Activated CD4-positive, alpha-beta T cell treated with anti-CD3 and anti-CD28 coated beads for 1 hour (primary cell): ENCODE results near the gene LRFN2.
A peak's percentile ranks its signal among the peaks of the same experiment; 100 is the strongest.

Experiments
- DNase-seq: peaks from one replicate; pipeline ENCODE4 v3.0.0-alpha.2; 2020

LRFN2 gene

DNA sequence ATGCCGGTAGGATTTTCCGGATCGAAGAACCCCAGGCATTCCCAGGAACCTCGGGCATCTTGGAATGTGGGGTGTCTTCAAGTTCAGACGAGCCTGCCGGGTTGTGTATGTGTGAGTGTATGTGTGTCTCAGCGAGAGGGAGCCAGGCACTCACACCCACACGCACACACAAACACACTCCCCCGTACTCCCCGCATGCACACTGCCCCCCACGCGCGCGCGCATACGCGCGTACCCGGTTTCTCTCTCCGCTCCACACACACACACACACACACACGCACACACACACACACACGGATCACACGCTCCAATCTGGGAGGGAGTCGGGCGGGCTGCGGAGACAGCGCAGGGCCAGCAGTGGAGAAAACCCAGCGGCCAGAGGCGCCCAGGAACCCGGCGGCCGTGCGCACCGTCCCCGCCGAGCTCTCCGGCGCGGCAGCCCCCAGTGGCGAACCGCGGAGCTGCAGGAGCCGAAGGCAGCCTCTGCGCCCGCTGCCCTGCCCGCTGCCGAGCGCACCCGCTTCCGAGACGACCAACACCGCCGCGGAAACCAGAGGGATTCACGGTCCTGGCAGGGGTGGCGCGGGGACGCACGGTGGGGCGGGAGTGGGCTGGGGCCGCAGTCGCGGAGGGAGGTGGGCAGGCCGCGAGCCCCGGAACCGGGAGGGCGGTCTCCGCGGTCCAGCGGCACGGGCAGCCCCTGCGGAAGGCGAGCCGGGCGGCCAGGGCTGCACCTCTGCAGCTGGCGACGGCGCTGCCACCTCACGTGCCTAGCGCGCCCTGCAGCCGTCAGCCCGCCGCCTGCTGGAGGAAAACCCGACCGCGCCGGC, at the start of gene LRFN2:
Gene LRFN2 (minus strand): TSS at position 125 of the 830 bp plus-strand sequence.
- DNase-seq, result peak; percentile 39

DNA sequence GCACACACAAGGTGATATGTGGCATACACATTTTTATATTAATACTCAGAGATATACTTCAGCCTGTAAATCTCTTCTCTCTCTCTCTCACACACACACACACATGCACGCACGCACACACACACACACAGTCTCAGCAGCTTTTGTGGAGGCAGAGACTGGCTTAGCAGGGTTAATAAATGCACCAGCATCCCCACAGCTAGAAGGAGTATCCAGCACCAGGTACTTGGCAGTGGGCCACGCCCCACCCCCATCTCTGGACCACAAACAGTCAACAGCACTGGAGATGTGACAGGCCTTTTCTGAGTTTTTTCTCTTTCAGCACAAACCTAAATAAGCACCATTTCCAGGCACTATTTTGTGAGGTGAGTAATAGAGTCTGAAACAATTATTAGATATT, 47.3 kb upstream of the LRFN2 start:
- DNase-seq, result no peak

DNA sequence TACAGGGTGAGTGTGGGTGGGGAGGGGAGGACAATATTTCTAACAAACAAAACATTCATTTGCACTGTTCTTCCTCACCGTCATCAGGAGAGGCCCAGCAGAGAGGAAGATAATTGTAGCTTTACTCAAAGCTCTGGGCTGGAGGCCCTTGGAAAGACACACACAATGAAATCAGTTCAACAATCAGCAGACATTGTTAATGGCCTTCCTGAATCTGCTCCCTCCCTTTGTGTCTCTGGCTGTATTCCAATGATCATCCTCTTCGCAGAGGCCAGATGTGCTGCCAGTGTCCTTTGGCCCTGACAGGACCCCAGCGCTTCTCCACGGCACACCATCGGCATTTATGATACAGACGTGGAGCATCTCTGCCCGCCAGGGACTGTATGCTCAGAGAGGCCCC, 44.6 kb upstream of the LRFN2 start:
- no peak for DNase-seq

DNA sequence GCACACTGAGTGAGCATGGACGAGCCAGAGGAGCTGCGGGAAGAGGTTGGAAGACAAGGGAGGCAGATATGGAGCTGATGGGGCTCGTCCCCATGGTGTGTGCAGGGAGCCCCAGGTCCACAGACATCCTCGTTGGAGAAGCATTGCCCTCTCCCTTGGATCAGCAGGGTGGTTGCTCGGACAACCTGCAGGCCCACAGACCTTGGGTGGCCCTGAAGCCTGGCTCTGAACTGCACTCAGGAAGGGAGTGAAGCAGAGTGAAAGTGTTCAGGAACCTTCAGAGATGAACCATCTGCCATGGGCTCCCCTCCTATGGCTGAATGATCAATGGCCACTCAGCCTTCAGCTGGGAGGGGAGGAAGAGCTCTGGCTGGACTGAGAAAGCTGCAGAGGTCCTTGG, 43.3 kb upstream of the LRFN2 start:
- DNase-seq, result no peak

DNA sequence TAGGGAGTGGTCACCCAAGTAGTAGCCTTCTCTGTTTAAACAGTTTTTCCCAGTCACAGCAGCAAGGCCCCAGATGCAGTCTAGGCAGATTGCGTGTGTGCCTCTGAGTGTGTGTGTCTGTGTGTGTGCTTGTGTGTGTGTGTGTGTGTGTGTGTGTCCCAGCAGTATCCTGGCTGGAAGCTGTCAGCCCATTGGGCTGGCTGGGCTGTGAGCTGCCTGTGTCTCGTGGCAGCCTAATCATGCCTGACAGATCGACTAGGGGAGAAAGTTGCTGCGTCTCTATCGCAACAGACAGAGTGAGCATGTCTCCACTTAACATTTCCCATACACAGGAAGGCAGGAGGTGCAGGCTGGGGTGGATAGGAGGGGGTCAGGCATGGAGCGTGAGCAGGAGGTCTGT, 42.9 kb upstream of the LRFN2 start:
- no peak for DNase-seq

DNA sequence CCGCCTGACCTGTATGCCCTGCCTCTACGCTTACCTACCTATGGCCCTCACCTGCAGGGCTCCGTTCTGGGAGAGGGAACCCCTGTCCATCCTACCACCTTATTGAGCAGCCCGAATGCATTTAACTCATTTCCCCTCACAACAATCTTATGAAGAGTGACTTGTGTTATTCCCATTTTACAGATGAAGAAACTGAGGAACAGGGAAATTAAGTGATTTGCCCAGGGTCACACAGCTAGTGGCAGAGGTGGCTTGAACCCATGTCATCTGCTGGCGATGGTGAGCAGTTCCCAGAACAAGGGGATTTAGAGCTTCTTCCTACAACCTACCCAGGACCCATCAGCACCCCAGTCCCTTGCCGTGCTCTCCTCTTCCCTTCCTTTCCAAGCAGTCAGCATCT, 42.3 kb upstream of the LRFN2 start:
- no peak for DNase-seq

DNA sequence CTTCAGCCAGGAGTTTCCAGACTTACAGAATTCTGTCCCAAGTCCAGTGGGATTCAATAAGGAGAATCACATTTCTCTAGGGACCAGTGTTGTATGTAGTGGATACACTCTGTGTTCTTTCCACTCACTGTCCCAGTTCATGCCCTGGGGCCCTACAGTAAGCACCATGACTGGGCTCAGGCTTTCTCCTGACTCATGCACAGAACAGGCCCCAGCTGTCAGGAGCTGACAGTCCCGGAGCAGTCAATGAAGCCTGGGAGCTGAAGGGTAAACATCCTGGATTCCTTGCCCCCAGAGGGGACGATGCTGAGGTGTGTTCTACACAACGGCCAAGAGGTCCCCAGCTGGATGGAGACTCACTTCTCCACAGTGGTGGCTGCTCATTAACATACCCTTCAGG, 40.2 kb upstream of the LRFN2 start:
- DNase-seq, result no peak

DNA sequence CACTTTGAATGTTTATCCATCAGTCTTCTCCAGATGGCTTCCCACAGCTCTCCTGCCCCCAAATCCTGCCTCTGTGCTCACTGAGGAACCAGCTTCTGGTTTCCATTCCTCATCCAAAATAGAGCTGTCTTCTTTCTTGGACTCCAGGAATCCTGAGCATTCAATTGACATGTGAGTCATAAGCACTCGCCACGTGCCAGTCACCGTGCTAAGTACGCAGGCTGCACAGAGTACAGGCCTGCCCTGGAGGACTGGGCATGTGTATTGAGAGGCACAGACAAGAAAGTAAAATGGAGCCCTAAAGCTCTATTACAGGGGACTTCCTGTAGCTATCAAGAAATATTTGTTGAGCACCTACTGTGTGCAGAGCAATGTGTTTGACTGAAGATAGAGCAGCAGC, 39.7 kb upstream of the LRFN2 start:
- DNase-seq, result no peak

DNA sequence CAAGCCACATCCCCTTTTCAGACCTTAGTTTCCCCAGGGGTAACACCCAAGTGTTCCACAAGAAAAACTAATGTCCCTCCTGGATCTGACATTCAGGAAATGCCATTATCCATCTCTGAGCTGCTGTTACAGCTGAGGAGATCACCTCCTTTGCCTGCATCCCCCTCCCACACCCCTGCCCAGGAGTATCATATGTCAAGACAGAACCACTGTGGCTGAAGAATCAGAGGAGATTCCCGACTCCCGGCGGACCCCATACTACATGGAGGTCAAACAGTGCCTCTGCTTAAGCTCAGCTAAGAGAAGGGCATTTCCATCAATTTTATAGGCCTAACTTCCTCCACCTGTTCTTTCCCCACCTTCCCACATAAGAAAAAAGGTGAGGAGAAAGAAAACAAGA, 36.8 kb upstream of the LRFN2 start:
- no peak for DNase-seq

DNA sequence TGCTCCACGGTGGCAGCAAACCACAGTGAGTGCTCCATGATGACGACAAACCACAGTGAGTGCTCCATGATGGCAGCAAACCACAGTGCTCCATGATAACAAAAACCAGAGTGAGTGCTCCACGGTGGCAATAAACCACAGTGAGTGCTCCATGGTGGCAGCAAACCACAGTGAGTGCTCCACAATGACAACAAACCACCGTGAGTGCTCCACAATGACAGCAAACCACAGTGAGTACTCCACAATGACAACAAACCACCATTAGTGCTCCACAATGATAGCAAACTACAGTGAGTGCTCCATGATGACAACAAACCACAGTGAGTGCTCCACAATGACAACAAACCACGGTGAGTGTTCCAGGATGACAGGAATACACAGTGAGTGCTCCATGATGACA, 36.0 kb upstream of the LRFN2 start:
- no peak for DNase-seq

DNA sequence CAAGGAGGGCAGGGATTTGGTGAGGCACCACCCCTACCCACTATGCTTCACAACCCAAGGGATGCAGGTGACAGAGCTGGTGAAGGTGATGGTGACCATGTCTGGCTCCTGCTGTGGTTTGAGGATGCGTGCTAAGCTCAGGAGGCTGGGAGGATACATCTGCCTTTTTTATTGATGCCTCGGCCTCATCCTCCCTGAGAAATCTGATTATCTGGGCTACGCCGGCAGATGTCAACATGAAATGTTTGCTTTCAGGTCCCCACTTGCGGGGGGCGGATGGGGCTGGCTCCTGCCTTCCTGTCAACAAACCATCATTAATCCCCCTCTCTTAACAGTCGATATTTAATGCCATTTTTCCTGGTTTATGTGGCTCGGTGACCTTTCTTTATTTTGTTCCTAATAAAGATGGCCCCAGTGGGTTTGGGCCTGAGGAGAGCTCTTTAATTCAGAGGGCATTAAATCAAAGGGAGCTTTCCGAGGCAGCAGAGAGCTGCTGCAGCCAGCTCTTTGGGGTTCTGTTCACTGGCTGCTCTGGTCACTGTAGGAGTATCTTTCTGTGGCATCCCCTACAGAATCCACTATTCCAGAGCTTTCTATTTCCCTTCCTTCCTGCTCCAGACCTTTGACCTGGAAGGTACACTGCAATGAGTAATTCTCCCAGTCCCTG, 33.5 kb upstream of the LRFN2 start:
- DNase-seq, result no peak

DNA sequence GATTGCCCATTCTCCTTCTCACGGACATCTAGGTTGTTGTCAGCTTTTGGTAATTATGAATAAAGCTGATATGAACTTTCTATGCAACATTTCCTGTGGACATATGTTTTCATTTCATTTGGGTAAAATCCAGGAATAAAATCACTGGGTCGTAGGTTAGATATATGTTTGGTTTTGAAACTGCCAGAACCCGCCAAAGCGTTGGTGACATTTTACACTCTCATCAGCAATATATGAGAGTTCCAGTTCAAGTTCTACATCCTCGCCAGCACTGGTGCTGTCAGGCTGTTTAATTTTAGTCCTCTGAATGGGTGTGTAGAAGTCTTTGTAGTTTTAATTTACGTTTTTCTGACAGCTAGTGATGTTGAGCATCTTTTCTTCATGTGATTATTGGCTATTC, 27.5 kb upstream of the LRFN2 start:
- no peak for DNase-seq

DNA sequence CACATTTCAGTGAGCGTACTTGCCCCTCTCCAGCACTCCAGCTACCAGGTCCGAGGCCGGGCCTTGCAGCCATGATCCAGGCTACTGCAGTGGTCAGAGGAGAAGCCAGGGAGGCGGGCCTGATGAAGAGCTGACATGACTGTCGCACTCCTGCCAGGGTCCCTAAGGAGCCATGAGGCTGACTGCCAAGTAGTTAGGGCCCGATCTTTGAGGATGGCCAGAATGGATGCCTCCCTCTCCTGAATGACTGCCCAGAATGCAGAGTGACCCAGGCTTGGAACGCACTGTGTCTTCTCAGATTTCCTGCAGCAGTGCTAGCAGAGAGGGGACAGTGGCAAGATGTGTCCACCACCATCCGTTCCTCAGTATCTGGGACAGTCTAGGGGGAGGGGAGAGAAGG, 24.7 kb upstream of the LRFN2 start:
- DNase-seq, result no peak

DNA sequence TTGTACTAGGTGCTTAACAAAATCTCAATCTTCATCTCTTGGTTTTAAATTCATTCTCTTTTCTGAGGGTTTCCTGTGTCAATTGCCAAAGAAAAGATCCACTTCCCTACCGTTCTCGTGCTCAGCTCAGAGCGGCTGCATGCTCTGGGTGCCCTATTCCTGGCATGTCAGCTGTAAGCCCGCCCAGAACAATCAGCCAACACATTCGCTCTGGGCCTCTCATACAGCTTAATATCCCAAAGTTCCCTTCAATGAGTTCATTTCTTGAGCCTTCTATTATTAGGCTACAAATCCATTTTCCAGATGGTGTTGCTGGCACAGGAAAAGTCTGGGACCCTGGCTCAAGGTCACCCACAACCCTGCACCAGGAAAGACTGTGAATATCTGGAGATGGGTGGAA, 24.3 kb upstream of the LRFN2 start:
- no peak for DNase-seq

DNA sequence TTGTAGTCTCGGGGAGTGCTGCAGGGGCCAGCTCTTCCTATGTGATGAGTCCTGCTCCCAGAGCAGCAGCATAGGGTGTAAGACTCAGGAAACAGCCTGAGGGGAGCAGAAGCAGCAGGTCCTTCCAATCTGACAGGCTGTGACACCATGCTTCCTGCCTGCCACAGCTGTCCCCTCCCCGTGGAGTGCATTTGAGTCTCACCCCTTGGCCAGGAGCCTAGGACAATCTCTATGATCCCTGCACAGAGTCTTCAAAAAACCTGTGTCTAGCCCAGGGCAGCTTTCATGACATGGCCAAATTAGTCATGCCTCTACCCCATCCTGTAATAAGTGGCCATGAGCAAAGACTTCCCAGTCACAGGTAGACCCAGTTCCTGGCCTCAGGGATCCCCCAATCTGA, 23.1 kb upstream of the LRFN2 start:
- DNase-seq, result no peak

DNA sequence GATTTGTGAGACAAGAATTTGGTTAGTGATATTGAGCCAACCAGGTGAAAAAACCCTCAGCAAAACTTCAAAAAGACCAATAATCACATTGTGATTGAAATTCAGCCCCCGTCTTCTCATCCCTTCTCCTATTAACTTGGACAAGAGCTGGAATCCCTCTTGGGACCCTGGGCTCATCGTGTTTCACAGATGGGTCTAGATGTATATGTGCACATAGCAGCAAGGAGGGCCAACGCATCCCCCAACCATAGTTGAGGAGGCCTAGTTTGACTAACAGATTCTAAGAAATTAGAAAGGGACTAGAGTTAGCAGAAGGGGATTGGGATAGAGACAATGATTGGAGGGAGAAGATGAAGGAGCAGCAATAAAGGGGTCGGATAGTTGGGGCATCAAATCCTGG, 19.8 kb upstream of the LRFN2 start:
- DNase-seq, result no peak

DNA sequence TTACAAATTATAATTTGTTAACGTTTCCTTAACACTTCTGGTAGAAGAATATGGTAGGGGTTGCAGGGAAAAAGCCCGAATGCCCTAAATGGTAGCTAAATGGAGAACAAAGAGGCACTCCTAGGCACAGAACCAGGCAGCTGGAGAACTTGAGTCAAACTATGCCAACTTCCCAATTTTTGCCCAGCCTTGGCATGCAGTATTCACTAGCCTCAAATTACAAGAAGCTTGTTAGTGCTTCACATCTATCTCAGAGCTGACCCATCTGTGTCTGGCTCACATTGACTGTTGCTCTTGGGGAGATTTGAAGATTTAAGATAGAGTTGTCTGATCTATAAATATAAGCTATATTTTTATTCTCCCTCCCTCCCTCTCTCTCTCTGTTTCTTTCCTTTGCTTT, 19.4 kb upstream of the LRFN2 start:
- no peak for DNase-seq

DNA sequence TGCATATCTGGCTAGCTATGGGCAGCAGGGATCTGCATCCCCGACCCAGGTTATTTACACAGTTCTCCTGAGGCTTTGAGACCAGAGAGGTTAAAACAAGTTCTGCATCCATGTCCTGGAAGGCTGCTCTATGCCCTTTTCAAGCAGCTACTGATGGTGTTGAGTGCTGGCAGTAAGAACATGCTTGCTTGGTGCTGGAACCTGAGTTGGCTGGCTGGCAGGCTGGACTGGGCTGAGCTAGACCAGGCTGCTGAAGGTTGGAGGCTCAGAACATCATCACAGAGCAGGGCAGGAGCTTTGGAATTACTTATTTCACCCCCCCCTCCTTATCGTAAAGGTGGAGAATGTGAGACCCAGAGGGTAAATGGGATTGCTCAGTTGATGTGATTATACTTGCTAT, 16.9 kb upstream of the LRFN2 start:
- DNase-seq, result no peak

DNA sequence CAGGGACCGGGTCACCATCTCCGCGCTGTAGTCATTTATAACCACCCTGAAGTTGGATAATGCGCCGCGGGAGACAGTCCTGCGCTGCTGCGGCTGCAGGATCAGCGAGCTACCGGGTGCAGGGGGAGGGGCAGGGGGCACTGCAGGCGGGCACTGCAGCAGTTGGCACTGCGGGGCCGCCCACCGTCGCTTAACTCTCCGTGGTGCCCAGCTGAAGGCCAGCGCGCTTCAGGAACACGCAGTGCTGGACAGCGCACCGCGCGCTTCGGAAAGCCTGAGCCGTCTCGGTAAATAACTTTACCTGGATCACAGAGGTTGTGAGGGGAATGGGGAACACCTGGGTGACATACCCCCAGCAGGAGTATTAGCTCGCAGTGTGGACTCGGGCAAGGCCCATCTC, 12.4 kb upstream of the LRFN2 start:
- no peak for DNase-seq

DNA sequence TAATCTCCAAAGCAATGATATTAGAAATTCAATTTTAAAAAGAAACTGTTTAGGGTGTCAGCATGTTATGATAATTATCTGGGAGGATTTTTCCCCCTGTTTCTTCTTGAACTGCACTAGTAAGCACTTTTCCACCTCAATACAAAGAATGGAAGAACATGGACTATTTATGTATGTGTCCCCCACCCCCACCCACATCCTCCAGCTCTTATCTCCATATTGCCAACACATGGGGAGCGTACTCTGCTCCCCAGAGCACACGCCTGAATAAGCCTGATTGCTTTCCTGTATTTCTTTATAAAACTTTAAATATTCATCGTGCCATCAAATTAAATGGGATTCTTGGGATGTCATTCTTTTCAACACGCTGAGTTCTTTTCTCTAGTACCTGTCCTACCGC, 11.4 kb upstream of the LRFN2 start:
- DNase-seq, result no peak

DNA sequence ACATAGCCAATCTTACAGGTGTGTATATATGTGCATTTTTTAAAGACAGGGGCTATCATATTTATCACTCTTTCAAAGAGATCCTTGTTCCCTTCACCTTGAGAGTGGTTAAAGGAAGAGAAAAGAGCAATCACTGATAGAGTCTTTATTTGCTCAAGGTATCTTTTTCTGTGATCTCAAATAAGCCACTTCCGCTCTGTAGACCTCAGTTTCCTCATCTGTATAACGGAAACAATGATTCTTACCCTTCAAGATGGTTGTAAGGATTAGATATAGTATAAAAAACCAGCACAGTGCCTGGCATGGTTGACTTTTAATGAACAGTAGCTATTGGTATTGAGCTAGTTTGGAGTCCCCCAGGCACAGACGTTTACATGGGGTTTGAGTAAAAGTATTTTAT, 10.1 kb upstream of the LRFN2 start:
- no peak for DNase-seq

DNA sequence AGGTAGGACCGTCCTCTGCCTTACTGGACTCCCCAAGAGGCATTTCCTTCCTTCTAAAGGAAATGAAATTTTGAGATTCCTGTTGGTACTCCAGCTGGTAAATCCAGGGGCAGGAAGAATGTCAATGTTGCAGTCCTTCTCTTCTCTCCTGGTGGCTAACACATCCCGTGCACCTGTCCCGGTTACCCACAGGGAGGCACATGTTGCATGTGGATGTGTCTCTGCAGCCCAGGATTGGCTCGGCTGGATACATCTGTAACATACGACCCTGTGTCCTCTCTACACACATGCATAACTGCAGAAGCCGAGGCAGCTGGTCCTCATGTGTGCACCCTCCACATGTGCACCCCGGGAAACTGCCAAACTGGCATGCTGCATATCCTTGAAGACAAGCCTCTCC, 1.3 kb upstream of the LRFN2 start:
- no peak for DNase-seq

DNA sequence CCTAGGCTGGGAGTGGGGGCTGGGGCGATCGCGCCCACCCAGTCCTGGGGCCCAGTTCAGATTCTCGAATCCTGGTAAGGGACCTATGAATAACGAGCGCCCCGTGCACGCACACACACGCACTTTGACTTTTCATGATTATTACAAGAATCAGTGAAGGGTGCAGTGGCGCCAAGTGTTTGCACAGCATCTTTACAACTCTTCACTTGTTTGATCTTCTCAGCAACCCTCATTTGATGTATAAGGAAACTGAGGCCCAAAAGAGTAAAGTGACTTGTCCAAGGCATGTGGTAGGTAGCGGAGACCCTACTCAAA, 863 bp upstream of the LRFN2 start:
- DNase-seq, result no peak

DNA sequence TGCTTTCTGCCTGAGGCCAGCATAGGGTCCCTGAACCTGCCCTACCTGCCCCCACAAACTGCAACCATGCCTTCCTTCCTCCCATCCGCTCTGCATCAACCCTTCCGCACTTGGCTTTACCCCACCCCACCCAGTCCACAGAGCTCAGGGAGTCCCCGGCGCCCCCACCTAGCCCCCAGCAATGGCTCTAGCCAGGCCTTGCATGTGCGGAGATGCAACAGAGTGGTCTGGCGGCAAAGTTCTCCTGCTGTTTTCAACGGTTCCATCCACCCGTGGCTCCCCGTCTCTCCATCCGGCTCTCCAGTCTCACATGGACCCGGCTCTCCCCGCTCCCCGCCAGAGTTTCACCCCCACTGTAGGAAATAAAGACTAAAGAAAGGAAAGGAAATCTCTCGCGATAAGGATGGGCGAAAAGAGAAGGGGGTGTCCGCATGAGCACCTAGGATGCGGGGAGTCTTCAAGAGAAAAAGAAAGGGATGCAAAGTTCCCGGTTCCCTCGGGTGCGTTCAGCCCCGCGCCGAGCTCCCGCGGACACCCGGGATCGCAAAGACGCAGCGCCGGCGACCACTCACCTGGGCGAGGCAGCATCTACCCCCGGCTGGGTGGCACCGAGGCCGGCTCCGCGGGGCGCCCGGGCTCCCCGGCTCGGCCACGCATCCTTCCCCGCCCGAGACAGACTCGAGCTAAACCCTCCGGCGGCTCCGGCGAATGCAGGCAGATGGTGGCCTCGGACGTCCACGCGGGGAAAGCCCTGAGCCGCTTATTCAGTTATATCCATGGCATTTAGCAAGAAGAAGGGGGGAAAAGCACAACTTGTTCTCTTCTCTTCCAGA, 579 bp downstream of the LRFN2 start:
- no peak for DNase-seq
